LNCaP clone FGC (cell line): ENCODE results near the gene SEMA5B.

Experiments
- DNase-seq: peaks from one replicate; pipeline ENCODE4 v3.0.0-alpha.2; 2011; ENCODE audit warnings: low read depth
- H3K4me3 ChIP-seq: 2 replicates; pipeline ENCODE4 v1.5.1; 2011; ENCODE audit warnings: mild to moderate bottlenecking, low read depth, low read length, control low read depth
- CTCF ChIP-seq: IDR thresholded peaks from 2 replicates; pipeline ENCODE4 v1.5.1; 2012; ENCODE audit warnings: mild to moderate bottlenecking; ENCODE audit not compliant: control insufficient read depth, insufficient read depth; ENCODE audit errors: extremely low read depth

The SEMA5B gene

GRCh38 chr3:122929188-122930062, 98.1 kb downstream of the SEMA5B start:
- H3K4me3 ChIP-seq, result no peak overlapping the region
- TF ChIP-seq CTCF, result no peak
- DNase-seq, result no peak

DNA sequence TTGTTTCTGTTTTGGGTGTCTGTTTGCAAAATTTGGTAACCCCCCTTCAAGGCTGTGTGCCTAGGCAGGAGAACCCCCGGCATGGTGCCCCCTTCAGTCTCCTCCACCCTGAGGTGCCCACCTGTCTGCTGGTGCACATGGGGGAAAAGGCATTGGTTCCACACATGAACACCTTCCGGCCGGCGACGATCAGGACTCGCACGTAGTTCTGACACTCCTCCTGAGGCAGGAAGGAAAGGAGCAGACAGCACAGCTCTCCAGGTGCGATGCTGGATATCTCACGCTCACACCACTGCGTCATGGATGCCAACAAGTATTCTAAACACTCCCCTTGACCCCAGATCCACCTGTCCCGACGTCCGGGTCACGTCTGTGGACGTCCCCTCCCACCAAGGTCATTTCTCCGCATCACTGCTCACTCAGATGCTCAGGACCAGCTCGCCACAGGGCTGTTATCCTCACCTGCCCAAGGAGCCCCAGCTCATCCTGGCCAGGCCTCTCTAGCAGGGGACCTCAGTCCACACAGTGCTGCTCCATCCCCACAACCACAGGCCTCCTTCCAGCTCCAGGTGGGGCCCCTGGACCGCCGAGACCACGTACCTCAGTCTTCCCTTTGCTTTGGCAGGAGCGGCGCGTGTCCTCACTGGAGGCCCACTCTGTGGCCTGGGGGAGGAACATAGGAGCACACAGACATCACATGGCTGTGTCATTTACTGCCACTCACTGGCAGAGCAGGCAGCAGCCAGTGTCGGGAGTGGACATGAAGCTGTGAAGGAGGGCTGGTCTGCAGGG, 99.0 kb downstream of the SEMA5B start:
- DNase-seq, result no peak
- no peak for TF ChIP-seq CTCF
- no peak overlapping the region for H3K4me3 ChIP-seq

- DNase-seq, result no peak
- H3K4me3 ChIP-seq, result no peak overlapping the region
- TF ChIP-seq CTCF, result no peak
Observed at GRCh38 chr3:122927726-122928125, 99.8 kb downstream of the SEMA5B start.

DNA sequence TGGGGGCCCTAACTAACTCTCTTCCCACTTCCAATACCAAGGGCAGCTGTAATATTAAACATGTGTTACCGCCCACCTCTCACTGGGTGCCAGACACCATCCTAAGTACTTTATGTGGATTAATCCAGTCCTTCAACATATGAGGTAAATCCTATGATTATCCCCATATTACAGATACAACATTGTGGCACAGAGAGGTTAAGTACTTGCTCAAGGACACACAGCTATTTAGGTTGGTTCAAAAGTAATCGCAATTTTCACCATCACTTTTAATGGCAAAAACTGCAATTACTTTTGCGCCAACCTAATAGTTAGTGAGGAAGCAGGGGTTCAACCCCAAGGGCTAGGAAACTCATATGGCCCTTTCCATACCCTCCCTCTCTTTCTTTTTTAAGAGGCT, 100.8 kb downstream of the SEMA5B start:
- no peak for TF ChIP-seq CTCF
- DNase-seq, result no peak
- no peak overlapping the region for H3K4me3 ChIP-seq

- H3K4me3 ChIP-seq, result no peak overlapping the region
- no peak for TF ChIP-seq CTCF
- no peak for DNase-seq
Observed at GRCh38 chr3:122926322-122926721, 101.2 kb downstream of the SEMA5B start.

DNA sequence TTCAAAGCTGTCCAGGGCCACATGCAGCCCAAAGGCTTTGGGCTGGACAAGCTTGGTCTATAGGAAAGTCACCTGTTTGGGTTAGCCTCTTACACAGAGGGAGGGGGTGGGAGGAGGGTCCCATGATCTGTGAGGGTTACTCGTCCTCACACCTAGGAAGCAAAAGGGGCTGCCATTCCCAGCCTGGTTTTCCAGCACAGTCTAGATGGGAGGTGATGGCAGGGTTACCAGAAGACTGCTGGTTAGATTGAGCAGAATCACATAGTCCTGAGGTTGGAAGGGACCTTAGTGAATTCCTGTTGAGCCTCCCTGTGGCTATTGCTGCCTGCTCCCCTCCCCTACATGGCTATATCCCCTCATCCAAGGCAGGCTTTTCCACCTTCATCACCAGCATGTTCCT, 101.8 kb downstream of the SEMA5B start:
- DNase-seq, result no peak
- H3K4me3 ChIP-seq, result no peak overlapping the region
- TF ChIP-seq CTCF, result no peak

- DNase-seq, result no peak
- TF ChIP-seq CTCF, result no peak
- no peak overlapping the region for H3K4me3 ChIP-seq
Observed at GRCh38 chr3:122924056-122924455, 103.5 kb downstream of the SEMA5B start.
